ENCODE measurements around the gene ROR2.

GRCh38 chr9:91785447-91785842, 164.6 kb downstream of the ROR2 start:
- TF ChIP-seq POLR2AphosphoS5 (IDR thresholded peaks at IDR 0.05; ENCODE audit: borderline replicate concordance, low read depth, low read length), result no peak
- TF ChIP-seq EZH2 (IDR thresholded peaks at IDR 0.05), result no peak

All from SK-N-MC (cell line).